Measurements from ENCODE around the gene RSPH6A. TPM values are rescaled to one million over a fixed set of nuclear protein-coding genes. Genes with fewer than 3 reads are reported as not detected.

The RSPH6A gene
- polyA plus RNA-seq, 1 of the 3 experiments (the other 2 are of a cell fraction), result 0.02 TPM

GRCh38 chr19:45822716-45823115, 7.6 kb upstream of the RSPH6A start:
- Histone ChIP-seq H3F3A (replicated peaks; ENCODE audit: insufficient read depth) (peaks cover under 1% of the 10 kb centered on the region), H3K9me2 (no peaks in the 10 kb centered on the region), H3K4me2 (no peak overlapping the region), H4K20me1 (ENCODE audit: insufficient read depth) (no peaks in the 10 kb centered on the region), H3K36me3 (replicated peaks in 1 of 2; ENCODE audit: control insufficient read depth in 1 of 2, insufficient read depth in 2 of 2, low read length in 1 of 2) (peaks cover 3 to 59% of the 10 kb centered on the region in 2 experiments), H3K27ac (ENCODE audit: low read depth in 2 of 2, low read length in 1 of 2) (no peak overlapping the region), H2AFZ (ENCODE audit: low read depth) (no peak overlapping the region), H3K4me3 (ENCODE audit: low read depth in 2 of 2, low read length in 1 of 2) (no peak overlapping the region), H3K27me3 (ENCODE audit: insufficient read depth) (no peaks in the 10 kb centered on the region), H3K9ac (no peak overlapping the region), H3K9me3 (no peaks in the 10 kb centered on the region), H3K4me1 (ENCODE audit: control insufficient read depth in 1 of 2, insufficient read depth in 2 of 2, low read depth in 1 of 2, low read length in 1 of 2) (peaks cover 0 to 21% of the 10 kb centered on the region in 2 experiments; a peak in 1 of 4 replicates), H3K79me2 (ENCODE audit: insufficient read depth) (no peaks in the 10 kb centered on the region)
- WGBS (ENCODE audit: low lambda C conversion rate), result 80% methylated on average over 4 of the region's 5 CpGs
- no peak for TF ChIP-seq CHD2 (IDR thresholded peaks at IDR 0.05; ENCODE audit: low read length, partially characterized antibody)
- no peak for TF ChIP-seq YY1 (IDR thresholded peaks at IDR 0.05; ENCODE audit: low read depth)
- TF ChIP-seq SIN3A (IDR thresholded peaks at IDR 0.05; ENCODE audit: borderline replicate concordance, low read depth, low read length), result no peak
- no peak for TF ChIP-seq FOXJ3 (CRISPR knock-in tag; IDR thresholded peaks at IDR 0.05)
- TF ChIP-seq TEAD4 (IDR thresholded peaks at IDR 0.05; ENCODE audit: borderline replicate concordance, insufficient read depth), result no peak
- TF ChIP-seq MEF2A (IDR thresholded peaks at IDR 0.05; ENCODE audit: borderline replicate concordance, low read depth), result no peak
- no peak for TF ChIP-seq MAX (IDR thresholded peaks at IDR 0.05; ENCODE audit: low read depth)
- no peak for TF ChIP-seq FOXM1 (IDR thresholded peaks at IDR 0.05; ENCODE audit: low read depth)
- no peak for TF ChIP-seq SMC3 (IDR thresholded peaks at IDR 0.05; ENCODE audit: low read depth, low read length)
- TF ChIP-seq RCOR1 (IDR thresholded peaks at IDR 0.05; ENCODE audit: low read length), result no peak
- no peak for TF ChIP-seq TCF12 (IDR thresholded peaks at IDR 0.05)
- TF ChIP-seq EZH2phosphoT487 (IDR thresholded peaks at IDR 0.05; ENCODE audit: borderline replicate concordance, low read depth), result no peak
- no peak for TF ChIP-seq IRF3 (IDR thresholded peaks at IDR 0.05; ENCODE audit: low read depth, low read length)
- no peak for DNase-seq
- ChIA-PET POLR2A (no interaction called here), CTCF (interaction anchor here (0.7 to 10.9 kb wide), 3 partner anchors 7 to 60 kb away, joined by 3 to 137 read pairs (median 10); partner anchors contain the start of gene RSPH6A)

- WGBS (ENCODE audit: low lambda C conversion rate), result 83% methylated on average over 7 of the region's 10 CpGs
- Histone ChIP-seq H3K9me2 (no peaks in the 10 kb centered on the region), H3K27ac (ENCODE audit: low read depth in 2 of 2, low read length in 1 of 2) (no peak overlapping the region), H3K9me3 (no peaks in the 10 kb centered on the region), H2AFZ (ENCODE audit: low read depth) (no peak overlapping the region), H3K79me2 (ENCODE audit: insufficient read depth) (no peaks in the 10 kb centered on the region), H3K27me3 (ENCODE audit: insufficient read depth) (no peaks in the 10 kb centered on the region), H4K20me1 (ENCODE audit: insufficient read depth) (no peaks in the 10 kb centered on the region), H3K36me3 (replicated peaks in 1 of 2; ENCODE audit: control insufficient read depth in 1 of 2, insufficient read depth in 2 of 2, low read length in 1 of 2) (peaks cover 3 to 48% of the 10 kb centered on the region in 2 experiments), H3K9ac (no peak overlapping the region), H3F3A (replicated peaks; ENCODE audit: insufficient read depth) (peaks cover 5% of the 10 kb centered on the region), H3K4me1 (ENCODE audit: control insufficient read depth in 1 of 2, insufficient read depth in 2 of 2, low read depth in 1 of 2, low read length in 1 of 2) (peaks cover 0 to 14% of the 10 kb centered on the region in 2 experiments; a peak in 1 of 4 replicates), H3K4me2 (no peak overlapping the region), H3K4me3 (ENCODE audit: low read depth in 2 of 2, low read length in 1 of 2) (no peak overlapping the region)
- ChIA-PET POLR2A (interaction anchor here (0.5 kb wide), 1 partner anchor 52 kb away, joined by 4 read pairs; the partner anchor contains the start of gene SIX5), CTCF (interaction anchor here (1.2 to 10.4 kb wide), 2 partner anchors 22 to 62 kb away, joined by 3 to 130 read pairs; partner anchors contain the start of gene IRF2BP1)
- no peak for DNase-seq
- TF ChIP-seq POLR2AphosphoS5 (IDR thresholded peaks at IDR 0.05; ENCODE audit: low read depth, low read length) (no peak), TCF12 (IDR thresholded peaks at IDR 0.05) (no peak), GABPA (IDR thresholded peaks at IDR 0.05; ENCODE audit: low read depth) (no peak), PBX3 (IDR thresholded peaks at IDR 0.05) (no peak), JUND (IDR thresholded peaks at IDR 0.05) (no peak)
Measured at GRCh38 chr19:45821570-45821969, 6.5 kb upstream of the RSPH6A start.
